GM19395 (cell line): Measurements from ENCODE around the gene NEURL1.
A peak's percentile ranks its signal among the peaks of the same experiment; 100 is the strongest.
"Not testable (repeated sequence)": the region's sequence is repeated elsewhere in the genome, so short reads cannot be mapped to it uniquely, and the experiment has no call there.

Source experiments
- ATAC-seq: cut with Tn5 transposase; IDR thresholded peaks from one replicate; pipeline ENCODE4 v1.9.1; 2021; ENCODE audit warnings: mild to moderate bottlenecking, moderate library complexity; ENCODE audit not compliant: unreplicated experiment

Gene NEURL1

GRCh38 chr10:103463499-103463898, 30.0 kb upstream of the NEURL1 start:
- ATAC-seq: no peak

- ATAC-seq: no peak
Observed at GRCh38 chr10:103465411-103466179, 27.9 kb upstream of the NEURL1 start.

- no peak for ATAC-seq
Observed at GRCh38 chr10:103466734-103467133, 26.8 kb upstream of the NEURL1 start.

- ATAC-seq: peak; percentile 35
Observed at GRCh38 chr10:103467406-103467805, 26.1 kb upstream of the NEURL1 start.

- ATAC-seq: no peak
Observed at GRCh38 chr10:103469201-103469600, 24.3 kb upstream of the NEURL1 start.

GRCh38 chr10:103470761-103471653, 22.5 kb upstream of the NEURL1 start:
- peak; percentile 77 for ATAC-seq

GRCh38 chr10:103472005-103472404, 21.5 kb upstream of the NEURL1 start:
- no peak for ATAC-seq

GRCh38 chr10:103473261-103473671, 20.2 kb upstream of the NEURL1 start:
- ATAC-seq: no peak

GRCh38 chr10:103474077-103474476, 19.4 kb upstream of the NEURL1 start:
- ATAC-seq: no peak

GRCh38 chr10:103475437-103475836, 18.1 kb upstream of the NEURL1 start:
- ATAC-seq: no peak

- ATAC-seq: no peak
Observed at GRCh38 chr10:103476046-103476768, 17.3 kb upstream of the NEURL1 start.

- ATAC-seq: no peak
Observed at GRCh38 chr10:103478671-103479070, 14.8 kb upstream of the NEURL1 start.

GRCh38 chr10:103479135-103479534, 14.4 kb upstream of the NEURL1 start, which contains the start of gene CALHM3:
TSS of gene CALHM3 (minus strand) at chr10:103479240. CDS start at chr10:103479032, 208 bp downstream.
- no peak for ATAC-seq

- no peak for ATAC-seq
Observed at GRCh38 chr10:103480521-103480920, 13.0 kb upstream of the NEURL1 start.

GRCh38 chr10:103481974-103482531, 11.5 kb upstream of the NEURL1 start:
- no peak for ATAC-seq

- ATAC-seq: not testable (repeated sequence)
Observed at GRCh38 chr10:103486635-103487409, 6.7 kb upstream of the NEURL1 start.

- ATAC-seq: no peak
Observed at GRCh38 chr10:103487410-103487708, 6.1 kb upstream of the NEURL1 start.

- ATAC-seq: peak; percentile 10
Observed at GRCh38 chr10:103490986-103491314, 2.6 kb upstream of the NEURL1 start.

- ATAC-seq: no peak
Observed at GRCh38 chr10:103491729-103492364, 1.7 kb upstream of the NEURL1 start.
